SIG-M5 (cell line): Measurements from ENCODE around the gene CKMT2.
A peak's percentile ranks its signal among the peaks of the same experiment; 100 is the strongest.

Experiments used
- DNase-seq: peaks from one replicate; lab custom pipeline; 2025; lab: John Stamatoyannopoulos, UW

Gene CKMT2

DNA sequence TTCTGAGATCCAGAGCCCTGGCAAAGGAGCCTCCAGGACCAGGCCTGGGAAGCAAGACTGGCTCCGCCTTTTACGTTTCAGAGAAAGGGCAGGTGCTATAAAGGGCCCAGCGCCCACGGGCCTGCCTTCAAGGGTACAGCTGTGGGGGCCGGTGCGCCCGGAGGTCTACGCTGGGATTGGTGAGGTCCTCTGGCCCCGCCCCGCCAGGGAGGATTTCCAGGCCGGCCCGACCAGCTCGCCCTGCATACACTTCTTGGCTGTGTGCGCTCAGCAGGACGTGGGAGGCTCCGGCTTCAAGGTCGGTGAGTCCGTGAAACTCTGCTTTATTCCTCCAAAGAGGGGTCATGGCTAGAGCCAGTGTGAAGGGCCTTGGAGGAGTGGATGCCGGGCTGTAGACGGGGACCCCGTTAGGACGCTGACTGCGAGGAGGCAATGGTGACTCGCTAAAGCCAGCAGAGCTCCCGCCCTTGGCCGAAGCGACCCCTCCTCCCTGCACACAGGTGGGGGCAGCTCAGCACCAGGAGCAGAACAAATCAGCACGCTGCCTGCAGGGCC lies at the start of gene CKMT2:
TSS of gene CKMT2 (plus strand) at position 243 of the 555 bp plus-strand sequence. CDS start 17,811 bp downstream, outside the sequence.
- no peak for DNase-seq

DNA sequence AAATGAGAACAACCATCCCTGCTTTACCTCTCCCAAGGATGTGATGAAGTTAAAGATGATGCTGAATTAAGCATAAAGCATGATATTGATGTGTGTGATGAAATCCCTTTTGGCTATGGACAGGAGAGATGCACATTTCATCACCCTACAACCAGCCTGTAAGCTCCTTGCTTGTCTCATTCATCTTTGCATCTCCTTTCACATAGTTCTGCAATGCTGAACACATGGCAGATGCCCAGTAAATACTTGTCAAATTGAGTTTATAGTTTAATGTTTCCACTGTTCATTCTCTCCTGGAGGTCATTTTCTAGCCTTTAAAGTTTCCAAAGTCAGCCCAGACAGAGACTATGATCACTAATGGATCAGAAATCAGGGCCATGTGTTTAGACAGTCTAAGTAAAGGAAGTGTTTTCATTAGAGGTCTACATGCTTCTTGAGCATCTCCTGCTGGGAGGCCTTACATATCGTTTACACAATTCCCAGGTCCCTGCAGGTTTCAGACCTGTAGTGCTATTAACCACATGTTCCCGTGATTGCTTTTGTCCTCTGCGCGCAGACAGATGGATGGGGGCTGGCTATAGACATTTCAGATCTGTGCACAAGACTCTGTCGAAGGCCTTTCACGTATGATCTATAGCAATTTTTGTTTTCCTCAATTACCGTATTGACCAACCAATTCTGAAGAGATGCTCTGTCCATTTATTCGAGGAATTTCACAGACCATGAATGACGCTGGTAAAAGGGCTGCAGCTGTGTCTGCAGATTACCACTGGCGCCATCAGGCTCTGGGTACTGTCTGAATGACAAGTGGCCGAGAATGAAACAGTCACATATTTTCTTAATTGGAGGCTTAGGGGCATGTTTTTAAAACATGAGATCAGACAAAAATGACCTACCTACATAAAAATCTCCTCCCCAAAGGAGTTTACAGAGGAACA lies 49.0 kb upstream of the CKMT2 start:
- no peak for DNase-seq

DNA sequence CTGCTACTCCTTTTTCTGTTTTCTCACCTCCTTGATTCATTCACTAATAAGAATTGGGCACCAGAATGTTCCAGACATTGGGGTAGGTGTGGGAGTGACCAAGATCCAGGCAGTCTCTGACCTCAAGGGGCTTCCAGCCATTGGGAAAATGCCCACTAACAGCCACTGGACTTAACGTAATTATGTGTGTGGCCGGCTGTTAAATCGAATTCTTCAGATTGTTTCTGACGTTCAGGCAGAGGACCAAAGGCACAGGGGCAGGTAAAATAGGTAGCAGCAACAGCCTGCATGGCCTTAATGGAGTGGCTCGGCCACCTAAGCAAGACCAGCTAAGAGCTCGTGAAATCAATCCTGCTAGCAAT lies 48.4 kb upstream of the CKMT2 start:
- no peak for DNase-seq

DNA sequence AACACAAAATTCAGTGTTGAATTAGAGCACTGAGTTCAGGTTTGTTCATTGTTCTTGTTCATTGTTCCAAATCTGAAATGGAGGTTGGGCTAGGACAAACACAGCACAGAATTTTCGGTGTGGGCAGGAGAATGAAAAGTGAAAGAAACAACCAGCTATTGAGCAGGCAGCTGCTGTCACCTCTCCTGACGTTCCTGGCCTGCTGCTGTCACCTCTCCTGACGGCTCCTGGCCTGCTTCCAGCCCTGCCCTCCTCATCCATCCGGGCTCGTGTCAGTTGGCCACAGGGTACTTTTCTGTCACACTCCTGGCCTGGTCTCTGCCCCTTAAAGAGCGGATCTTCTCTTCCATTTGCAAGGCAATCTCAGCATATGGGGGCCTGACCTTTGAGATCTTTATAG lies 45.2 kb upstream of the CKMT2 start:
- no peak for DNase-seq

DNA sequence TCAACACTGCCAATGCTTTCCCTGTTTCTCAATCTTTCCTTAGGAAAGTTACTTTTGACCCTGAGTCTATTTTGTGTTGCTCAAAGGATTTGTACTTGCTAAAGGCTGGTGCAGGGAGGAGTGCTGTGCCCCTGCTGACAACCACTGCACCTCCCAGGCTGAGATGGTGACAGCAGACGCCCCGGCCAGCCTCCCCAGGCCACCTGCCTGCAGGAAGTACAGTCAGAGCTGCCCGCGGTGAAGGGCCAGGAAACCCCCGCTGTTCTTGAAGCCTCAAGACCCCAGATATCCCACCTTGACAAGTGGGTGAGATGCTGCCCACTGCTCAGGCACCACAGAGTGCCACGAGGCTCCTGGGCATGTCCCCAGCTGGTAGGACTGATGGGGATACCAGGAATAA lies 44.2 kb upstream of the CKMT2 start:
- no peak for DNase-seq

DNA sequence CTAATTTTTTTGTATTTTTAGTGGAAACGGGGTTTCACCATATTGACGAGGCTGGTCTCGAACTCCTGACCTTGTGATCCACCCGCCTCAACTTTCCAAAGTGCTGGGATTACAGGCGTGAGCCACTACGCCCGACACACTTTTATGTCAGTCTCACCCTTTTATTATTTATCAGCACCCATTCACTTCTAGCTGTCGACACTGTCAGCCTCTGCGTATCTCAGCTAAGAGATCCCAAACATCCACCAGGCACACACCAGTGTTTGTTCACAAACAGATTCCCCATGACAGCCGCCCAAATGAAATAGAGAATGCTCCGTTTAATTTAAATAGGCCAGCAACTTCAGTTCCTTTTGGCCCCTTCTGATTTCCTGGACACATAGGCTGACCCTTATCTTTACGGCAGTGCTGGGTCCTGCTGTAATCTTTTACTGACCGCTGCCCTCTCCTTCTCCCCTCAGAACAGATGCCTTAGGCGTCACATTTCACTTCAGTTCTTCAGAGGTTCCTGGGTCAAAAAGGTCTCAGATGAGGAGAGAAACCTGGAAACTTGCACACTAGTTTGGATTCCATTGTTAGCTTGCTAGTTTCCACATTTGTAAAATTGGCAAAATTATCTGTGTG lies 43.1 kb upstream of the CKMT2 start:
- DNase-seq, result no peak

DNA sequence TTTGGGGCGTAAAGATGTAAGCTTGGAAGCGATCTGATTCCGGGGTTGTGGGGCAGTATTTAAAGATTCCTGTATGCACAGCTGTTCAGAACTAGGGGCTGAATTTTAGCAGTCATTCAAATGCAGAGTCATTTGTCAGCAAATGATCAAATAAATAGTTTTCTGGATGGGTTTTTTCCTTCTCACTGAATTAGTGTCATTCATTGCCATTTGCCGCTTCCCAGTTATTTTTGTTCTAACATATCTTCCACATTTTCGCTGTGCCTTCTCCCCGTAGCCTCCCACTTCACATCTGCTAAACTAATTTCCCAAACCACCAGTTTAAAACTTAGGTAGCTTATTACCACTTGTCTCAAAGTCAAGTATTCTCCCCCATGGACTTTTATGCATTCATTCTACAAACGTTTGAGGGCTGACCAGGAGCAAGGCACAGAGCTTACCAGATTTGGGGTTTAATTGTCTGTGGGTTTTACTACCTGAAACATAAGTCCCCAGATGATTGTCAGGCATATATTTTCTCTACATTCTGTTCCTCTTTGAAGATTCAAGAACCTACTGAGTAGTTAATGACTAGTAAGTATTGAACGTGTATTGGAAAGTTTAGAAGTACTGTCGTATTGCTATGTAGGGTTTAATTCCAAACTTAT lies 41.3 kb upstream of the CKMT2 start:
- no peak for DNase-seq

DNA sequence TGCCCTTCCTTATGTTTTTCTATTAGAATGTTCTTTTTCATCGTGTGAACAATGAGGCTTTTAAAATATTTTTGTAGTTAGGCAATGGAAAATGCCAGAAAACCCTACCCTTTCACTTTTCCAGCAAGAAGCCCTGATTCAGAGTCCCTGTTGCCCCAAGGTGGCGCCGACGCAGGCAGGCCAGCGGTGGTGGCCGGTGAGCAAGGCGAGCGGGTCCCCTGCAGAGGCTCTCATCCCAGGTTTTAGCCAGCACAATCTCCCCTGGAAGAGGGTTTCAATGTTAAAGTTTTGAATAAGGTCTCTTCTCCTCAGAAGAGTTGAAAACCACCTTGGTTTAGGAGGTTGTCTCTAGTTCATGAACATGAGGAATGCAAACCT lies 40.8 kb upstream of the CKMT2 start:
- DNase-seq, result no peak

DNA sequence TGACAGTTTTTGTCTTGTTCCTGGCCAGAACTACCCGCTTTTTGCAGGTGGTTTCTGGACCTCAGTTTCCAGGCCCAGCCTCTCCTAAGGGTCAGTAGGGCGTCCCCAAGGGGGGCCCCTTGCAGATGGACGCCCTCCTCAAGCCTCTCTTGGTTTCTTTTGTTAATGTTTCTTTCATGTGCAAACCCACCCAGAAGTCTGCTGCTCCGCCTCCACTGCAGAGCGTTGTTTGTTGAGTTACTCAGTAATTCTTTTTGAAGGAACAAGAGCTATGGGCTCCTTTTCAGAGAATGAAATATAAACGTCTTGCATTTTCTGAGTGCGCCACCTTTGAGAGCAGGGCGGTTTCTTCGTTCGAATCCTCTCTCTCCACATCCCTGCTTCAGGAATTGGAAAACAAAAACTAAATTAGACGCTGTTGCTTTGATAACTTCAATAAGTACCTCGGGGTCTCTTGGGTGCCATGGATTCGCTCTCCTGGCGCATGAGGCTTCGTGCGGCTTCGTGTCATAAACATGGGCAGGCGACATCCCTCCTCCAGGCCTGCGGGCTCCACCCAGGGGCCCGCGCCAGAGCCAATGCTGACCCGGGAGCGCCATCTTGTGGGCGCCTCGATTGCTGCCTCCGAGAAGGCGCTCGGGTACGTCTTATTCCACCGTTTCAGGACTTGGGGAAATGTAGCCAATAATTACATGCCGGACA lies 38.3 kb upstream of the CKMT2 start:
- DNase-seq, result peak; percentile 10

DNA sequence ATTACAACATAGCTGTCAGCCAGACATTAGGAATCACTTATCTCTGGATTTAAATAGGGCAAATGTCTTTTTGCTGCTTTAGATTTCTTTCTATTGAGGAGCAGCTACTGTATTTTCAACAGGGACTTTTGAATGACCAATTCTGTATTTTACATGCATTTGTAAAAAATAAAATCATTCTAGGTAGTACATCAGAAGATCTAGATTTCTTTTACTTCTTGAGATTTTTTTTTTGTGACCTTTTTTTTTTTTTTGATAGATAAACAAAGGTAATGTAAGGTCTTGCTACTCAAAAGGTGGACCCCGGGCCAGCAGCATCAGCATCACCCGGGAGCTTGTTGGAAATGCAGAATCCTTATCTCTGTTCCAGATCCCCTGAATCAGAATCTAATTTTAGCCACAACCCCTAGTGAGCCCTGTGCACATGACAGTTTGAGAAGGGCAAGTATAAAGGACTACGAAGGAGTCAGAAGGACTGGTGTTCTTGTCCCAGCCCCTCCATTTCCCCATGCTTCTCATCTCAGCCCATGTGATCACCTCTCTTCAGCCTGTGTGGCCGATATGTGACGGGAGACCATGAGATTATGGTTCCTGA lies 37.7 kb upstream of the CKMT2 start:
- DNase-seq, result no peak

DNA sequence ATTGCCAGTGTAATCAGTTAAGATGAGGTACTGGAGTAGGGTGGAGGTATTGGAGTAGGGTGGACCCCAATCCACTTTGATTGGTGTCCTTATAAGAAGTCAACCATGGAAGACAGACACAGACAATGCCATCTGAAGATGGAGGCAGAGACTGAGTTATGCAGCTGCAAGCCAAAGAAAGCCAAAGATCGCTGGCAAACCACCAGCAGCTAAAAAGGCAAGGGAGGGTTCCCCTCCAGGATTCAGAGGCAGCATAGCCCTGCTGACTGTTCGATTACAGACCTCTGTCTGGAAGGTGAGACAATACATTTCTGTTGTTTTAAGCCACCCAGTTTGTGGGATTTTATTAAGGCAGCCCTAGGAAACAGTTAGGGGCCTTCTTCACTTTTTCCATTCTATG lies 30.5 kb upstream of the CKMT2 start:
- no peak for DNase-seq

DNA sequence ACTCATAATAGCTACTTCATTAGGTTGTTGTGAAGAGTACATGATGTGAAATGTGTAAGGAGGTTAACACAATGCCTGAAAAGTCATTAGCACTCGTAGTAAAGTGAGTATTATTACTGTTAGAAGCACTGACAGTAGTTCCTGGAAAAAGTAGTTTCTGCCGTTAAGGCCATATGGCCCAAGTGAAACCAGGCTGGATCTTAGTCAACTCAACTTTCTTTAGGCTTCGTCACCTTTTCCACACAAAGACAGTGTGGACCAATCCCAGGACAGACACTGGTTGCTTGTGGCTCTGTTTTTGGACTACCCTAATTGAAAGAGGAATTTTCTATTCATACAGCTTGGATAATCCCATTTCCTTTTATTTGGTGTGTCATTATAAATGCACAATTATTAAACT lies 29.4 kb upstream of the CKMT2 start:
- no peak for DNase-seq

DNA sequence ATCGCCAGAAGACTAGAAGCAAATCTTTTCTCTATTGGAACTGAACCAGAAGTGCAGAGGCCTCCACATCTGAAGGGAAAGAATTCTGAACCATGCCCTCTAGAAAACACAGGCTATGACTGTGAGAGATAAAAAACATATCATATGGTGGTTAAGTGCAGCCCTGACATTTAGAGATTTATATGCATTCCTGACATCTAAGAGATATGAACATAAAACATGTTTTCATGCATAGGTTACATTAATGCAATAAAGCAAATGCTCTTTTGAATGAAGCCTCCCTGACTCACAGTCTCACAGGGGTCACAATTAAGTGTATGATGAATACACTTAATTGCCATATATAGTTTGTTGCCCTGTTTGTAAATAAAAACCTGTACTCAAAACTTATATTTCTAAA lies 28.9 kb upstream of the CKMT2 start:
- DNase-seq, result no peak

DNA sequence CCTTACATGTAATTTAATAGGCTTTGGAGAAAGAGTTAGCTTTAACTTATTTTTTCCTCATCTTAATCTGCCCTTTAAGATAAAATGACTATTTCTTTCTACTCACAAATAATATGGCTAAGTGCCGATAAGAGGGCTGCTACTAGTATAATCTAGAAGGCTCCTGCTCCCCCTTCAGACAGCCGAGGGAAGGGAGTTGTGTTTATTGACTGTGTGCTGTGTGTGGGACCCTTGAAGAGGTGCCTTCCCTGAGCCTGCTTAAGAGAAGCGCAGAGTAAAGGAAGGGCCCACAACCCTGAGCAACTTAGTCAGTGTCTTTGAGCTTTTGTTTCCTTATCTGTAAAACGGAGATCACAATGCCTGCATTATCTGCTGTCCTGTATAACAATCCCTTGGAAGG lies 28.1 kb upstream of the CKMT2 start:
- no peak for DNase-seq

DNA sequence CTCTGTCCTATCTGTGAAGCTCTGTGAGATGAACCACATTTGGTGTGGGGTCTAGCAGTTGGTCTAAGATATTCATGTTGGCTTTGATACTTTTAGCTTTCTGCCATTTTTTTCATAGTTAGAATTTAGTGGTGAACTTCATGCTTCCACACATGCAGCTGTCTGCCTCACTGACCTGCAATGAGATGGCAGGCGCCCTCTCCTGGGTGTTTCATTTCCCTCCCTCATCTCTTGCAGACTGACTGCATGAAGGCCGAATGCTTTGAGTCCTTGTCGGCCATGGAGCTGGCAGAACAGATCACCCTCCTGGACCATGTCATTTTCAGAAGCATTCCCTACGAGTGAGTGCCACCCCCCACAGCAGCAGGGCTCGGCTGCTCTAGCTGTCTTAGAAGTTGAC lies 26.1 kb upstream of the CKMT2 start:
- DNase-seq, result no peak

DNA sequence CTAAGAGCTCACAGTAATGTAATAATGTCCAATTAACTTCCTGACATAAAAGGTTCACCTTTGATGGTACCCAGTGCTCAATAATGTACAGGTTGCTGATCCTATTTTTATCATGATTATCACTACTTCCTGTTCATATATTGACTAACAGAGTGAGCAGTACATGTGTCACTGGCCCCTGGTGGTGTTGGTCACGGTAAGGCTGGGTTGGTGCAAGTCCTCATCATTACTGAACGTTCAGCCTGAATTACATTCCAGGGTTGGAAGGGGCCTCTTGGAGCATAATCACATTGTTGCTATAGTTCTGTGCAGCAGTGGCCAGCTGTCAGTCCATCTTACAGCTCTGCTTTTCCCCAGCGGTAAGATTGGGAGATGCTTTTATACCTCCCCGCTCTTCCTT lies 24.2 kb upstream of the CKMT2 start:
- DNase-seq, result no peak

DNA sequence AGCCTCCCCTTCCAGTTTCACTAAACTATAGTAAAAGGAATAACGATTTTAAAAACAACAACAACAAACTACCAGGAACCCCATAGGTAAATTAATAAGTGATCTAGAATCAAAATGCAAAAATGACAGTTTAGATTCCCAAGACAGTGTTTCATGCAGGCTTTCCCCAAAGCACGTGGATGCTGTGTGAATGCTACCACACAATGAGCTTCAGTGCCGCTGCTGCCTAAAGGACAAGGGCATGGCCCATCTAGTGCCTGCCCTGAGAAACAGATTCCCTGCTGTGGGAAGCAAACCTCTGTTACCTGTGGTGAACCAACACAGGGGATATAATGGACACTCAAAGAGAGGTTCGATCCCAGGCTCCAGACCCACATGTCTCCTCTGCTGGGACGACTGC lies 23.7 kb upstream of the CKMT2 start:
- DNase-seq, result no peak

DNA sequence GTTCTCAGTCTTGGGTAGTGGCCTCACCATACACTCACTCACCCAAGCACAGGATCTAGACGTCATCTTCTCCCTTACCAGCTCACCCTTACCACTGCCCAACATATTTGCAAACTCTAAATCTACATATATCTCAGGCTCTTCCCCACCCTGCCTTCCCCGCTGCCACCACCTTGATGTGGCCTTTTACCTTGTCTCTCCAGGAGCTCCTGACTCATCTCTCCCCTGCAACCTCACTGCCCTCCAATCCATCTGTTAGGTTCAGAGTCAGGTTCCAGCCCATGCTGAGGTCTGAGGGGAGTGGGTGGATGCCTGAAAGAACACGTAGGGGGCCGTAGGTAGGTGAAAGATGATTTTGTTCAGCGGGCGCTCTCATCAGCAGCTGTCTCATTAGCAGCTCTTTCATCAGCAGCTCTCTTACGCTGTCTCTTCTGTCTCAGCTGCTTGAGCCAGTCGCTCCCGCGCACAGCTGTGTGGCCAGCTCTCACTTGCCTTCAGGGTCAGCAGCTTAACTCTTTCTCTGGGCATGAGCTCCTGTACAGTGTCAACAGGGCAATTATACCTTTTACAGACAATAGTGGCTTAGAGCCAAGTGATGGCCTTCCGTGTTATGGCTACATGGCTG lies 23.1 kb upstream of the CKMT2 start:
- no peak for DNase-seq

DNA sequence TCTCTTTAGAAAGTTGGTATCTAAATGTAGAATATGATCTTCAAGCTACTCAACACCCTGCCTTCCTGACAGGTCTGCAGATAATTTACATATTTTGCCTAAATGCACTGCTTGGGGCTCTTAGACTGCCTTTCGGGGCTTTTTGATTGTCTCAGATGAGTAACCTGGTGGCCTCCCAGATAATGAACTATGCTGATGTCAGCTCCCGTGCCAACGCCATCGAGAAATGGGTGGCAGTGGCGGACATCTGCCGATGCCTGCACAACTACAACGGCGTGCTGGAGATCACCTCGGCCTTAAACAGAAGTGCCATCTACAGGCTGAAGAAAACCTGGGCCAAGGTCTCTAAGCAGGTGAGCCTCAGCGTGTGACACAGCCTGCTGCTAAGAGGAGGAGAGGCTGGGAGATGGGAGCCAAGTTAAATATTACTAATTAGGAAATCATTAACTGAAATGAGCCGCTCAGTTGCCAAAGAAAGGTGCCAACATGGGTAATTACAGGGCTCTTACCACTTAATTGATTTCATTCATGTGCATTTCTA lies 20.8 kb upstream of the CKMT2 start:
- DNase-seq, result no peak

DNA sequence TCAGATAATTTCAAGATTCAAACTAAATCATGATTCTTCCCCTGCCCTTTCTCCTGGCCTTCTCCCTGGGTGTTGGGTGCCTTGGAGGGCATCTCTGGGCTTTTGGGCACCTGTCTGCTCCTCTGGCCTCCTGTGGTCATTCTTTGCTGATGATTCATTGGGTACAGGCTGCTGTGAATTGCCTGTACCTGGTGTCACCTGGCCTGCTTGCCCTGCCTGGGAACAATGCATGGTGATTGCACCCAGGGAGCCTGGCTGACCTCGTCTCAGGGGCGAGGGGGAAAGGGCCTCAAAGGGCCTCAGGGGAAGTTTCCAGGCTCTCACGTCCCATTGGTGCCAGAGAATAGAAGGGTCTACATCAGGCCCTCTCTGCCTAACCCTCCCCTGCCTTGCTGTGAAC lies 20.1 kb upstream of the CKMT2 start:
- no peak for DNase-seq

DNA sequence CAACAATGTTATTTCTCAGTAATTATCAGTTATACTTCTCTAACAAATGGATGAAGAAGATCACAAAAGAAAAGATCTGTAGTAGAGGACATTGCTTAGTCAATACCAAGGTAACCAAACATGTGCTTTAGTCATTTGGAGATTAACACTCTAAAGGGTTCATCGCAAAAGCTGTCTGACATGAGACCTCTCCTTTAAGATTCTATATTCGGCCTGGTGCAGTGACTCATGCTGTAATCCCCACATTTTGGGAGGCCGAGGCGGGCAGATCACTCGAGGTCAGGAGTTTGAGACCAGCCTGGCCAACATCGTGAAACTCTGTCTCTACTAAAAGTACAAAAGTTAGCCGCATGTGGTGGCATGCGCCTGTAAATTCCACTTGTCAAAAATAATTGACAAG lies 18.3 kb upstream of the CKMT2 start:
- DNase-seq, result no peak
